GM18505 (cell line): Measurements from ENCODE around the gene PBX4.

Experiments used
- ATAC-seq: cut with Tn5 transposase; IDR thresholded peaks from one replicate; pipeline ENCODE4 v1.9.1; 2021; ENCODE audit not compliant: unreplicated experiment
- POLR2A ChIP-seq: IDR thresholded peaks from 4 replicates; pipeline ENCODE4 v1.6.1; 2011; ENCODE audit warnings: borderline replicate concordance; ENCODE audit not compliant: insufficient read depth, insufficient read length; ENCODE audit errors: extremely low read depth

PBX4 gene

GRCh38 chr19:19655641-19656343 is 37.3 kb upstream of the PBX4 start:
- TF ChIP-seq POLR2A: no peak
- no peak for ATAC-seq

GRCh38 chr19:19655051-19655594 is 36.6 kb upstream of the PBX4 start:
- no peak for TF ChIP-seq POLR2A
- no peak for ATAC-seq

- ATAC-seq: no peak
- TF ChIP-seq POLR2A: no peak
Observed at GRCh38 chr19:19654441-19654840, 36.0 kb upstream of the PBX4 start.

- TF ChIP-seq POLR2A: no peak
- no peak for ATAC-seq
Observed at GRCh38 chr19:19653597-19654147, 35.2 kb upstream of the PBX4 start.

GRCh38 chr19:19652482-19653295 is 34.2 kb upstream of the PBX4 start:
- no peak for TF ChIP-seq POLR2A
- no peak for ATAC-seq

- ATAC-seq: no peak
- peak; percentile 26 for TF ChIP-seq POLR2A
Observed at GRCh38 chr19:19651076-19651475, 32.6 kb upstream of the PBX4 start.

GRCh38 chr19:19650331-19650730 is 31.8 kb upstream of the PBX4 start:
- no peak for TF ChIP-seq POLR2A
- no peak for ATAC-seq

- no peak for ATAC-seq
- no peak for TF ChIP-seq POLR2A
Observed at GRCh38 chr19:19649580-19649995, 31.1 kb upstream of the PBX4 start.

- TF ChIP-seq POLR2A: no peak
- ATAC-seq: no peak
Observed at GRCh38 chr19:19649155-19649554, 30.7 kb upstream of the PBX4 start.

- no peak for ATAC-seq
Observed at GRCh38 chr19:19647037-19647835, 28.7 kb upstream of the PBX4 start.

GRCh38 chr19:19645233-19645870 is 26.9 kb upstream of the PBX4 start:
- no peak for ATAC-seq
- TF ChIP-seq POLR2A: no peak

More at GRCh38 chr19:19647037-19647835, 28.7 kb upstream of the PBX4 start:
- no peak for TF ChIP-seq POLR2A

GRCh38 chr19:19644054-19644388 is 25.5 kb upstream of the PBX4 start:
- ATAC-seq: no peak
- TF ChIP-seq POLR2A: no peak
